ENCODE measurements around the gene GNA14. TPM values are rescaled to one million over a fixed set of nuclear protein-coding genes. Genes with fewer than 3 reads are reported as not detected.

The GNA14 gene
- total RNA-seq, 1 donor = 0.72 TPM

DNA sequence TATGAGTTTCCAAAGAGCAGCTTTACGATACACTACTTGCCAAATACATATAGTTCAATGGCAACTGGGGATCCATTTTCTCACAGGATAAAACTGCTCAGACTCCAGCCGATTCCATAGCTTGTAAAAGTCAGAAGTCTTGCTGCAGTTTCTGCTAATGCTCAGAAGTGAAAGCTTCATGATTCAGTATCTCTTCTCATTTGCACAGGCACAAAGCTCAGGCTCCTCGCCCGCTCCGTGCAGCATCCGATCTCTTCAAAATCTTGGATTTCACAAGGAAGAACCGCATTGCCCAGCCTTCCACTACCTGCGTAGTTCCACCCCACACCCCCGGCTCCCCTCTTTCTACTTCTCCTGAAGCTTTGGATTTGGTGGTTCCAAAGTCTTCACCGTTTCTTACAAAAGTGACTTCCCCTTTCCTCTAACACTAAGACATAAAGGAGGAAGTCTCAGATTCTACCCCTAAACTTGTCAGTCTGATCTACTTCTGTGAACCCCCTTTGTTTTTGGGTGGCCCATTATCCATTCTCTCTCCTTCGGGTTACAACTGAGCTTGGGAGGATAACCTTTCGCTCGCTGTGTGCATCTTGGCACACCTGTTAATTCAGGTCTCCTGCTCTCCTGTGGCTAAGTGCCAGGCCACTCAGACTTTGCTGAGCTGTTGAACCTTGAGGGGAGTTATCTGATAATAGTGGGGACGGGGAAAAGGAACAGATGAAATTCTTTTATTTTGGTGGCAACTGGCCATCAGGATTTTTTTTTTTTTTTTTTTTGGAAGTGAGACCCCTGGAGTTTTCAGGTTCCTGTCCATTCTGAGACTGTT, 194.1 kb downstream of the GNA14 start:
- TF ChIP-seq, protein P1, sequence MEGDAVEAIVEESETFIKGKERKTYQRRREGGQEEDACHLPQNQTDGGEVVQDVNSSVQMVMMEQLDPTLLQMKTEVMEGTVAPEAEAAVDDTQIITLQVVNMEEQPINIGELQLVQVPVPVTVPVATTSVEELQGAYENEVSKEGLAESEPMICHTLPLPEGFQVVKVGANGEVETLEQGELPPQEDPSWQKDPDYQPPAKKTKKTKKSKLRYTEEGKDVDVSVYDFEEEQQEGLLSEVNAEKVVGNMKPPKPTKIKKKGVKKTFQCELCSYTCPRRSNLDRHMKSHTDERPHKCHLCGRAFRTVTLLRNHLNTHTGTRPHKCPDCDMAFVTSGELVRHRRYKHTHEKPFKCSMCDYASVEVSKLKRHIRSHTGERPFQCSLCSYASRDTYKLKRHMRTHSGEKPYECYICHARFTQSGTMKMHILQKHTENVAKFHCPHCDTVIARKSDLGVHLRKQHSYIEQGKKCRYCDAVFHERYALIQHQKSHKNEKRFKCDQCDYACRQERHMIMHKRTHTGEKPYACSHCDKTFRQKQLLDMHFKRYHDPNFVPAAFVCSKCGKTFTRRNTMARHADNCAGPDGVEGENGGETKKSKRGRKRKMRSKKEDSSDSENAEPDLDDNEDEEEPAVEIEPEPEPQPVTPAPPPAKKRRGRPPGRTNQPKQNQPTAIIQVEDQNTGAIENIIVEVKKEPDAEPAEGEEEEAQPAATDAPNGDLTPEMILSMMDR (IDR thresholded peaks at IDR 0.05; ENCODE audit: extremely low read depth, low read depth, low read length) = no peak
- Histone ChIP-seq H3K9me3 (ENCODE audit: low read depth, low read length) (no peaks in the 10 kb centered on the region), H3K4me1 (ENCODE audit: insufficient read depth, low read length) (peaks cover 23% of the 10 kb centered on the region), H3K27me3 (ENCODE audit: insufficient read depth, low read length) (no peaks in the 10 kb centered on the region), H3K4me2 (ENCODE audit: insufficient read depth, low read length) (no peak overlapping the region), H2AFZ (ENCODE audit: low read length) (no peak overlapping the region), H3K4me3 (ENCODE audit: insufficient read depth, low read length) (no peak overlapping the region), H3K36me3 (ENCODE audit: insufficient read depth, low read length) (no peaks in the 10 kb centered on the region), H4K20me1 (ENCODE audit: insufficient read depth, low read length) (no peaks in the 10 kb centered on the region), H3K79me2 (ENCODE audit: insufficient read depth, low read length) (no peaks in the 10 kb centered on the region), H3K27ac (ENCODE audit: low read depth, low read length) (no peak overlapping the region)
- DNase-seq (ENCODE audit: insufficient read length, low spot score, missing footprints) = no peak

DNA sequence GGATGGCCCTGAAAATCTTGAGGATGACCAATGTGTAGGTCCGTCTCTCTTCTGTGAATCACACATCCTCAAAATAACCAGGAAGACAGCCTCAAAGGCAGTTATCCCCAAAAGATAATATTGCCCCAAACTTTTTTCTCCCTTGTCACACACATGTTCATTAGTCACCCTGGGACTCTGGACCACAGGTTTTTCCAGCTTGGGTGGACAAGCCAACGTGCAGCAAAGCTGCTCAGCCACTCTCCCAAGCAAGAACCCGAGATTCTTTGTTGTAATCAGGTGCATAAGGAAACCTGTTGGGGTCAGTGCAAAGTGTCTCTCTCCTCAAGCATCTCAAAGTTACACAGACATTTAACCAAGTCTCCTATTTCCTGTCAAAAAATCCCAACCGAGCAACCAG, 196.6 kb downstream of the GNA14 start:
- Histone ChIP-seq H3K27me3 (ENCODE audit: insufficient read depth, low read length) (no peaks in the 10 kb centered on the region), H3K79me2 (ENCODE audit: insufficient read depth, low read length) (no peaks in the 10 kb centered on the region), H3K9me3 (ENCODE audit: low read depth, low read length) (no peaks in the 10 kb centered on the region), H4K20me1 (ENCODE audit: insufficient read depth, low read length) (no peaks in the 10 kb centered on the region), H3K4me2 (ENCODE audit: insufficient read depth, low read length) (no peak overlapping the region), H3K4me1 (ENCODE audit: insufficient read depth, low read length) (peaks cover 19% of the 10 kb centered on the region), H3K36me3 (ENCODE audit: insufficient read depth, low read length) (no peaks in the 10 kb centered on the region), H3K27ac (ENCODE audit: low read depth, low read length) (no peak overlapping the region), H3K4me3 (ENCODE audit: insufficient read depth, low read length) (no peak overlapping the region), H2AFZ (ENCODE audit: low read length) (no peak overlapping the region)
- TF ChIP-seq, protein P1 (IDR thresholded peaks at IDR 0.05; ENCODE audit: extremely low read depth, low read depth, low read length) = no peak
- DNase-seq (ENCODE audit: insufficient read length, low spot score, missing footprints) = no peak

- Histone ChIP-seq H3K27me3 (ENCODE audit: insufficient read depth, low read length) (no peaks in the 10 kb centered on the region), H3K4me1 (ENCODE audit: insufficient read depth, low read length) (peaks cover 19% of the 10 kb centered on the region), H3K9me3 (ENCODE audit: low read depth, low read length) (no peaks in the 10 kb centered on the region), H2AFZ (ENCODE audit: low read length) (no peak overlapping the region), H3K27ac (ENCODE audit: low read depth, low read length) (peak overlapping the region; percentile 70), H3K79me2 (ENCODE audit: insufficient read depth, low read length) (no peaks in the 10 kb centered on the region), H3K4me3 (ENCODE audit: insufficient read depth, low read length) (no peak overlapping the region), H4K20me1 (ENCODE audit: insufficient read depth, low read length) (no peaks in the 10 kb centered on the region), H3K36me3 (ENCODE audit: insufficient read depth, low read length) (no peaks in the 10 kb centered on the region), H3K4me2 (ENCODE audit: insufficient read depth, low read length) (peak overlapping the region; percentile 36)
- TF ChIP-seq, protein P1 (IDR thresholded peaks at IDR 0.05; ENCODE audit: extremely low read depth, low read depth, low read length) = no peak
- DNase-seq (ENCODE audit: insufficient read length, low spot score, missing footprints) = no peak
These were observed 198.0 kb downstream of the GNA14 start for GRCh38 chr9:77450085-77450475.

DNA sequence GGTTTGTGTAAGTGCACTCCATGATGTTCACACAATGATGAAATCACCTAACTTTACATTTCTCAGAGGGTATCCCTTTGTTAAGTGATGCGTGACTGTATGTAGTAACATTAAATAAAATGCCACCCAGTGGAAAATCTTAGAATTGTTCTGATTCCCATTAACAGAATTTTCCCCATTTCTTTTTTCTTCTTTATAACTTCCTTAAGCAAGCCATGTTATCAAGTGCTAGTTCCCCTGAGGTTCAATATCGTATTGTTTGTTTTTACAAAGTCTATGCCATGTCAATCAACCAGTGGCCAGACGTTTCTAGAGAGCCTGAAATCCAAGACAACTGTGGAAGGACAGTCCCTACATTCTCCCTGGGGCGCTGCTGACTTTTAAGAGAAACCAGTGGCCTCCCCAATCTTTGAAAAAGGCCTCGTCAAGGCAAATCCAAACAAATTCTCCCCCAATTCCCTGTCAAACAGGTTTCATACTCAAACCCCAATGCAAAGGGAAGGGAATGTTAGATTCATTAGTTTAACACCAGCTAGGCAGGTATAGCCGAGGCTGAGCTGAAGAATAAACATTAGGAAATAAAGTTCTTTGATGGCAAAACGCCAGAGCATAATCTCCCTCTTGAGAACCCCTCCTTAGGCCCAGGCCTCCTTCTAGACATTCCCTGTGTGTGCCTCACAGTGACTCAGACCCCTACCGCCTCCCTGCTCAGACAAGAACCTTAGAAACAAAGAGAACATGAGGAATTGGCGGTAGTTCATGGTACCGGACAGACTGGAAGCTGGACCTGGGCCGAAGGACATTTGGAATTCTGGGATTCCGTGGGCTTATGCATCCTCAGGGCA, 198.7 kb downstream of the GNA14 start:
- Histone ChIP-seq H3K9me3 (ENCODE audit: low read depth, low read length) (no peaks in the 10 kb centered on the region), H3K4me1 (ENCODE audit: insufficient read depth, low read length) (peaks cover 16% of the 10 kb centered on the region), H3K27ac (ENCODE audit: low read depth, low read length) (peak overlapping the region; percentile 70), H3K27me3 (ENCODE audit: insufficient read depth, low read length) (no peaks in the 10 kb centered on the region), H2AFZ (ENCODE audit: low read length) (no peak overlapping the region), H3K36me3 (ENCODE audit: insufficient read depth, low read length) (no peaks in the 10 kb centered on the region), H4K20me1 (ENCODE audit: insufficient read depth, low read length) (no peaks in the 10 kb centered on the region), H3K4me2 (ENCODE audit: insufficient read depth, low read length) (peak overlapping the region; percentile 36), H3K4me3 (ENCODE audit: insufficient read depth, low read length) (no peak overlapping the region), H3K79me2 (ENCODE audit: insufficient read depth, low read length) (no peaks in the 10 kb centered on the region)
- DNase-seq (ENCODE audit: insufficient read length, low spot score, missing footprints) = no peak
- TF ChIP-seq, protein P1 (IDR thresholded peaks at IDR 0.05; ENCODE audit: extremely low read depth, low read depth, low read length) = peak; percentile 16

Data from osteoblast (primary cell).